Naive thymus-derived CD4-positive, alpha-beta T cell (primary cell): ENCODE measurements around the gene PTPN18. TPM values are rescaled to one million over a fixed set of nuclear protein-coding genes. Genes with fewer than 3 reads are reported as not detected.
"Not testable (repeated sequence)": the region's sequence is repeated elsewhere in the genome, so short reads cannot be mapped to it uniquely, and the experiment has no call there.

Source experiments
- ATAC-seq: fragments of 150-1000 bp; cut with Tn5 transposase; 2 replicates; pipeline ENCODE4 v1.10.0; 2021; ENCODE audit warnings: mild to moderate bottlenecking, moderate library complexity
- CTCF ChIA-PET: fragments of 350-600 bp; sonication (Branson Sonifier 250); formaldehyde crosslinking; loops from one replicate; lab custom pipeline; 2021; ENCODE audit warnings: antibody characterized with exemption; lab: Charles Lee
- POLR2A ChIA-PET: fragments of 350-600 bp; sonication (Branson Sonifier 250); formaldehyde crosslinking; loops from one replicate; lab custom pipeline; 2021; ENCODE audit warnings: antibody characterized with exemption, inconsistent platforms; lab: Charles Lee
- DNase-seq, 9 donors: peaks; one replicate each; pipeline versions ENCODE4 v3.0.0 to v3.0.0-alpha.2; 2020 to 2022; ENCODE audit warnings: mixed read lengths in 1 of 9
- H3K27ac ChIP-seq: one replicate; pipeline ENCODE4 v1.7.0; 2013; ENCODE audit warnings: mild to moderate bottlenecking, low read depth, low read length, moderate library complexity
- H3K27me3 ChIP-seq, 2 donors: one replicate each; pipeline ENCODE4 v1.7.0; 2013; ENCODE audit warnings: low read length in 2 of 2, mild to moderate bottlenecking in 2 of 2, moderate library complexity in 2 of 2; ENCODE audit not compliant: control insufficient read depth in 2 of 2, insufficient read depth in 2 of 2
- H3K36me3 ChIP-seq, 3 experiments: 1 replicate in 2 of 3; 2 replicates in 1 of 3; pipeline ENCODE4 v1.7.0; 2013; ENCODE audit warnings: low read length in 3 of 3, mild to moderate bottlenecking in 3 of 3, moderate library complexity in 1 of 3; ENCODE audit not compliant: insufficient read depth in 3 of 3, control insufficient read depth in 2 of 3
- H3K4me1 ChIP-seq, 2 donors: one replicate each; pipeline ENCODE4 v1.7.0; 2013; ENCODE audit warnings: low read length in 2 of 2, mild to moderate bottlenecking in 2 of 2, moderate library complexity in 1 of 2; ENCODE audit not compliant: control insufficient read depth in 2 of 2, insufficient read depth in 2 of 2
- H3K4me3 ChIP-seq: 2 replicates; pipeline ENCODE4 v1.7.0; 2013; ENCODE audit warnings: mild to moderate bottlenecking, low read length
- H3K9me3 ChIP-seq, 3 experiments: 1 replicate in 2 of 3; 2 replicates in 1 of 3; pipeline ENCODE4 v1.7.0; 2013; ENCODE audit warnings: low read length in 3 of 3; ENCODE audit not compliant: control insufficient read depth in 2 of 3
- H3K27ac Mint-ChIP-seq, 9 donors: one replicate each; pipeline ENCODE4 v1.8.0; 2020 to 2022; ENCODE audit warnings: mixed read lengths in 9 of 9, mild to moderate bottlenecking in 8 of 9, moderate library complexity in 5 of 9, inconsistent platforms in 2 of 9
- H3K27me3 Mint-ChIP-seq, 5 donors: one replicate each; pipeline ENCODE4 v1.8.0; 2021 to 2022; ENCODE audit warnings: mixed read lengths in 5 of 5, mild to moderate bottlenecking in 1 of 5
- H3K36me3 Mint-ChIP-seq, 5 donors: one replicate each; pipeline ENCODE4 v1.8.0; 2020 to 2022; ENCODE audit warnings: mixed read lengths in 5 of 5, mild to moderate bottlenecking in 3 of 5, inconsistent platforms in 1 of 5
- H3K4me1 Mint-ChIP-seq, 7 donors: one replicate each; pipeline ENCODE4 v1.8.0; 2020 to 2022; ENCODE audit warnings: mixed read lengths in 7 of 7, mild to moderate bottlenecking in 3 of 7, inconsistent platforms in 1 of 7
- H3K4me3 Mint-ChIP-seq, 10 donors: one replicate each; pipeline ENCODE4 v1.8.0; 2020 to 2022; ENCODE audit warnings: mild to moderate bottlenecking in 10 of 10, mixed read lengths in 10 of 10, moderate library complexity in 6 of 10, inconsistent platforms in 2 of 10
- H3K9me3 Mint-ChIP-seq, 11 donors: one replicate each; pipeline ENCODE4 v1.8.0; 2020 to 2022; ENCODE audit warnings: mixed read lengths in 11 of 11, mild to moderate bottlenecking in 4 of 11, inconsistent platforms in 1 of 11, moderate library complexity in 1 of 11
- intact Hi-C, 2 donors: fragments of 100-400 bp; cut with micrococcal nuclease; formaldehyde crosslinking; loops; one replicate each; pipeline ENCODE4 v1.15.1; 2023
- polyA plus RNA-seq, 2 donors: library from polyadenylated mRNA; unstranded; fragments of 300-500 nt; fragmentation: Illumina TruSeq; gene quantifications; one replicate each; pipeline ENCODE4 v1.2.3, GENCODE V29; 2021
- total RNA-seq, 6 experiments: library from RNA in 5 of 6; stranded (reverse) in 5 of 6; gene quantifications; 1 replicate in 5 of 6; 2 replicates in 1 of 6; pipeline ENCODE4 v1.2.3 and lab custom pipeline; 2021 to 2026

PTPN18 gene
- total and polyA plus RNA-seq, 7 experiments from 2014 or later: 39.4 to 112 (median 44.2) TPM

- Histone ChIP-seq H3K9me3 (no peaks in the 10 kb centered on the region), H3K4me3 (peak overlapping the region; percentile 56), H3K4me1 (peaks cover 5 to 8% of the 10 kb centered on the region in 2 donors), H3K36me3 (no peaks in the 10 kb centered on the region), H3K27me3 (no peaks in the 10 kb centered on the region), H3K27ac (peak overlapping the region; percentile 32)
- H3K9me3 Mint-ChIP-seq: peaks cover 0 to 5% (median 0%) of the 10 kb centered on the region in 11 donors
- ChIA-PET CTCF (no interaction called here), POLR2A (interaction anchor here (0.9 to 1.0 kb wide), 2 partner anchors 49 kb away, joined by 4 to 5 read pairs; partner anchors contain the start of gene IMP4)
- DNase-seq (peak; percentile 37 to 77 (median 56)), ATAC-seq (peak; percentile 94)
- H3K27ac Mint-ChIP-seq: peak overlapping the region; percentile 62 to 97 (median 87)
- H3K27me3 Mint-ChIP-seq: peaks cover 0 to 15% (median 9%) of the 10 kb centered on the region in 5 donors
- H3K4me1 Mint-ChIP-seq: peaks cover 8 to 20% (median 18%) of the 10 kb centered on the region in 7 donors
- peak overlapping the region; percentile 80 to 94 (median 88) for H3K4me3 Mint-ChIP-seq
- peaks cover 0 to 10% (median 7%) of the 10 kb centered on the region in 5 donors for H3K36me3 Mint-ChIP-seq
- intact Hi-C loops: loop anchor here (1.0 to 5.0 kb wide), 3 partner anchors 19 to 49 kb away; partner anchors contain the start of genes IMP4 (in 2 of the 2) and PTPN18 (in 1 of the 2)
These were observed 35.4 kb downstream of the PTPN18 start for GRCh38 chr2:130391058-130391871.

GRCh38 chr2:130391872-130392670 is 36.2 kb downstream of the PTPN18 start:
- no peak for ATAC-seq

GRCh38 chr2:130393318-130393910 is 37.6 kb downstream of the PTPN18 start:
- DNase-seq: no peak
- no peaks in the 10 kb centered on the region for H3K36me3 ChIP-seq
- H3K4me3 ChIP-seq: no peak overlapping the region
- ChIA-PET CTCF (no interaction called here), POLR2A (no interaction called here)
- Mint-ChIP-seq H3K4me1 (peaks cover 6 to 19% (median 18%) of the 10 kb centered on the region in 7 donors), H3K9me3 (peaks cover 0 to 5% (median 0%) of the 10 kb centered on the region in 11 donors), H3K36me3 (peaks cover 0 to 10% (median 0%) of the 10 kb centered on the region in 5 donors), H3K4me3 (peak overlapping the region in 4 of 10 donors; percentile 17 to 58 (median 20)), H3K27me3 (peaks cover 7 to 26% (median 14%) of the 10 kb centered on the region in 5 donors), H3K27ac (no peak overlapping the region)
- H3K27ac ChIP-seq: no peak overlapping the region
- no peaks in the 10 kb centered on the region for H3K9me3 ChIP-seq
- ATAC-seq: no peak
- peaks cover 5 to 8% of the 10 kb centered on the region in 2 donors for H3K4me1 ChIP-seq
- intact Hi-C loops: loop anchor here in 1 of 2 donors (5.0 kb wide), 1 partner anchor 36 kb away; the partner anchor contains the start of gene PTPN18
- H3K27me3 ChIP-seq: no peaks in the 10 kb centered on the region

More at GRCh38 chr2:130391872-130392670, 36.2 kb downstream of the PTPN18 start:
- Histone ChIP-seq H3K27ac (no peak overlapping the region), H3K36me3 (no peaks in the 10 kb centered on the region), H3K27me3 (no peaks in the 10 kb centered on the region), H3K4me1 (peaks cover 5 to 8% of the 10 kb centered on the region in 2 donors), H3K9me3 (no peaks in the 10 kb centered on the region), H3K4me3 (peak overlapping the region; percentile 56)
- peak overlapping the region; percentile 80 to 94 (median 88) for H3K4me3 Mint-ChIP-seq
- ChIA-PET POLR2A (interaction anchor here (1.0 kb wide), 1 partner anchor 49 kb away, joined by 4 read pairs; the partner anchor contains the start of gene IMP4), CTCF (no interaction called here)
- H3K4me1 Mint-ChIP-seq: peaks cover 6 to 20% (median 18%) of the 10 kb centered on the region in 7 donors
- peaks cover 1 to 17% (median 12%) of the 10 kb centered on the region in 5 donors for H3K27me3 Mint-ChIP-seq
- no peak for DNase-seq
- peak overlapping the region in 4 of 9 donors; percentile 5 to 88 (median 52) for H3K27ac Mint-ChIP-seq
- H3K9me3 Mint-ChIP-seq: peaks cover 0 to 5% (median 0%) of the 10 kb centered on the region in 11 donors
- peaks cover 0 to 10% (median 4%) of the 10 kb centered on the region in 5 donors for H3K36me3 Mint-ChIP-seq
- intact Hi-C loops: loop anchor here (1.0 to 5.0 kb wide), 3 partner anchors 20 to 50 kb away; partner anchors contain the start of genes IMP4 (in 2 of the 2) and PTPN18 (in 1 of the 2)

- H3K27me3 ChIP-seq, ATAC-seq, intact Hi-C loops, DNase-seq, H3K27me3 Mint-ChIP-seq, CTCF ChIA-PET, H3K27ac ChIP-seq, POLR2A ChIA-PET, H3K36me3 Mint-ChIP-seq, H3K9me3 ChIP-seq, H3K4me1 Mint-ChIP-seq, H3K4me1 ChIP-seq, H3K27ac Mint-ChIP-seq, H3K4me3 Mint-ChIP-seq, H3K36me3 ChIP-seq, H3K9me3 Mint-ChIP-seq, H3K4me3 ChIP-seq: not testable (repeated sequence)
These were observed 50.4 kb downstream of the PTPN18 start for GRCh38 chr2:130406280-130406679.

- H3K4me3 Mint-ChIP-seq, H3K36me3 ChIP-seq, H3K4me1 ChIP-seq, H3K27me3 Mint-ChIP-seq, H3K27ac Mint-ChIP-seq, H3K9me3 ChIP-seq, H3K4me1 Mint-ChIP-seq, H3K4me3 ChIP-seq, CTCF ChIA-PET, intact Hi-C loops, H3K27ac ChIP-seq, H3K9me3 Mint-ChIP-seq, POLR2A ChIA-PET, H3K36me3 Mint-ChIP-seq, ATAC-seq, H3K27me3 ChIP-seq: not testable (repeated sequence)
- DNase-seq: peak in 2 of 9 donors; percentile 1 to 2
These were observed 60.8 kb downstream of the PTPN18 start for GRCh38 chr2:130416693-130417092.

GRCh38 chr2:130418845-130419244 is 63.0 kb downstream of the PTPN18 start:
- intact Hi-C loops, H3K27me3 Mint-ChIP-seq, H3K36me3 Mint-ChIP-seq, POLR2A ChIA-PET, ATAC-seq, H3K27me3 ChIP-seq, DNase-seq, H3K36me3 ChIP-seq, H3K9me3 Mint-ChIP-seq, H3K4me3 ChIP-seq, H3K27ac Mint-ChIP-seq, CTCF ChIA-PET, H3K9me3 ChIP-seq, H3K4me1 ChIP-seq, H3K27ac ChIP-seq, H3K4me1 Mint-ChIP-seq, H3K4me3 Mint-ChIP-seq: not testable (repeated sequence)
